ENCODE results near the gene MISFA. TPM values are rescaled to one million over a fixed set of nuclear protein-coding genes. Genes with fewer than 3 reads are reported as not detected.

Gene MISFA
- total and polyA plus RNA-seq, 2 of the 4 experiments (the other 2 are of a cell fraction): 0.38 TPM; not detected in 1

DNA sequence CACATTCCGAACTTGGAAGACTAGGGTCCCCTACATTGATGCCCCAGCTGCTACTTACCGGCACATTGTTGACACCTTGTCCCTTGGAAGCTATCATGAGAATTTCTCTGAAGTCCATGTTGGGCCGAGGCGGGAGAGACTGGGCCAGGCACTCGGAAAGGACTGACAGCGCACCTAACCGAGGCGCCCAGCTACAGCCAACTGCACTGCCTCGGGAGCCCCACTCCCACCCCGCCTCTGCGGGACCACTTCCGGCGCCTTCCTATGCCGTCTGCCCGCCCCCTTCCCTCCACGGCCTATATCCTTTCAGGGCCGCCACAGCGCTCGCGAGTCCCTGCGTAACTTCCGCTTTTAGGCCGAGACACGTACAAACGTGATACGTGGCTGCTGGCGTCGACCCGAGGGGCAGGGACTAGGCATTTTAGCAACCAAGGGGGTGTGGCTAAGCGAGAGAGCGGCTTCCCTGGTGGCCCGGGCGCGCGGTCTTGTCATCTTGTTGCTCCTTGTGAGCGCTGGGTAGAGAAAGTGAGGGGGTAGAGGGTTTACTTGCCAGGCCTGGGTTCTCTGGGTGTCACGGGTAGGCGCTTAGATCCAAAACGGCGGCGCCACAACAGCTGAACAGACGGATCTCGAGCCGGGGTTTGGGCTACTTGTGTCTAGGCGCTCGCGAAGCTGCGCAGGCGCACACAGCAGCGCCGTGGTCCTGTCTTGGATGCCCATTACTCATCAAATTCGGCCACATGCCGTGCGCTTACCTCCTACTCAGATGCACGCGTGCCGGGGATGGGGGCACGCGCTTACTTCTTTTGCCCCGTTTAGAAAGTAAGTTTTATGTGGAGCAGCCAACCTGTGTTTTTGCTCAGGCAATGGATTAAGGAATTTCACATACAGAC lies 34.8 kb downstream of the MISFA start, which contains the start of gene SPTY2D1 (continued):
- TF ChIP-seq SMC3 (IDR thresholded peaks at IDR 0.05; ENCODE audit: low read depth, low read length) (no peak), CHD1 (IDR thresholded peaks at IDR 0.05; ENCODE audit: low read depth, low read length) (no peak), MAZ (IDR thresholded peaks at IDR 0.05; ENCODE audit: borderline replicate concordance, low read depth, low read length) (peak; percentile 98)

DNA sequence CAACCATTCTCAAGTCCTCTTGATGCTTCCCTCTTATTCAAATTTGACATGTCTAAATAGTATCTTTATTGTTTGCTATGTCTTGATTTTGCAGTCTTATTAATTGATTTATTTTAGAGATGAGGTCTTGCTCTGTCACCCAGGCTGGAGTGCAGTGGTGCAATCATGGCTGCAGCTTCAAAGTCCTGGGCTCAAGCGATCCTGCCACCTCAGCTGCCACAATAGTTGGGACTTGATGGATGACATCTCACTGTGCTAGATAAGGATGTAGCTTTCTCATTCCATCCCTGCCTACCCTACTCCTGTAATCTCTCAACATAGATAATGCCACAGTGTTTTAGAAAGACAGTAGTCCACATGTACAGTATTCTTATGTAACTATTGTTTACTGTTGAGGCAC lies 42.1 kb downstream of the MISFA start:
- H3K27me3 ChIP-seq (ENCODE audit: control insufficient read depth, insufficient read depth, low read length): 0 out of 2 replicates have a peak, but pooled peaks cover 4% of the 10 kb centered on the region
- TF ChIP-seq RAD21 (IDR thresholded peaks at IDR 0.05; ENCODE audit: low read length) (no peak), MXI1 (IDR thresholded peaks at IDR 0.05; ENCODE audit: borderline replicate concordance, low read depth, low read length) (no peak), SMC3 (IDR thresholded peaks at IDR 0.05; ENCODE audit: low read depth, low read length) (no peak), BHLHE40 (IDR thresholded peaks at IDR 0.05; ENCODE audit: low read depth, low read length) (no peak), NFE2L2 (IDR thresholded peaks at IDR 0.05; ENCODE audit: low read depth, low read length) (no peak), CEBPB (IDR thresholded peaks at IDR 0.05; ENCODE audit: low read depth, low read length) (no peak), MAZ (IDR thresholded peaks at IDR 0.05; ENCODE audit: borderline replicate concordance, low read depth, low read length) (no peak), POLR2A (IDR thresholded peaks at IDR 0.05; ENCODE audit: low read depth, low read length) (no peak)
- TF ChIP-seq, protein P1, sequence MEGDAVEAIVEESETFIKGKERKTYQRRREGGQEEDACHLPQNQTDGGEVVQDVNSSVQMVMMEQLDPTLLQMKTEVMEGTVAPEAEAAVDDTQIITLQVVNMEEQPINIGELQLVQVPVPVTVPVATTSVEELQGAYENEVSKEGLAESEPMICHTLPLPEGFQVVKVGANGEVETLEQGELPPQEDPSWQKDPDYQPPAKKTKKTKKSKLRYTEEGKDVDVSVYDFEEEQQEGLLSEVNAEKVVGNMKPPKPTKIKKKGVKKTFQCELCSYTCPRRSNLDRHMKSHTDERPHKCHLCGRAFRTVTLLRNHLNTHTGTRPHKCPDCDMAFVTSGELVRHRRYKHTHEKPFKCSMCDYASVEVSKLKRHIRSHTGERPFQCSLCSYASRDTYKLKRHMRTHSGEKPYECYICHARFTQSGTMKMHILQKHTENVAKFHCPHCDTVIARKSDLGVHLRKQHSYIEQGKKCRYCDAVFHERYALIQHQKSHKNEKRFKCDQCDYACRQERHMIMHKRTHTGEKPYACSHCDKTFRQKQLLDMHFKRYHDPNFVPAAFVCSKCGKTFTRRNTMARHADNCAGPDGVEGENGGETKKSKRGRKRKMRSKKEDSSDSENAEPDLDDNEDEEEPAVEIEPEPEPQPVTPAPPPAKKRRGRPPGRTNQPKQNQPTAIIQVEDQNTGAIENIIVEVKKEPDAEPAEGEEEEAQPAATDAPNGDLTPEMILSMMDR (conservative IDR thresholded peaks at IDR 0.05; ENCODE audit: low read depth, low read length): no peak
- TF ChIP-seq, protein P2, sequence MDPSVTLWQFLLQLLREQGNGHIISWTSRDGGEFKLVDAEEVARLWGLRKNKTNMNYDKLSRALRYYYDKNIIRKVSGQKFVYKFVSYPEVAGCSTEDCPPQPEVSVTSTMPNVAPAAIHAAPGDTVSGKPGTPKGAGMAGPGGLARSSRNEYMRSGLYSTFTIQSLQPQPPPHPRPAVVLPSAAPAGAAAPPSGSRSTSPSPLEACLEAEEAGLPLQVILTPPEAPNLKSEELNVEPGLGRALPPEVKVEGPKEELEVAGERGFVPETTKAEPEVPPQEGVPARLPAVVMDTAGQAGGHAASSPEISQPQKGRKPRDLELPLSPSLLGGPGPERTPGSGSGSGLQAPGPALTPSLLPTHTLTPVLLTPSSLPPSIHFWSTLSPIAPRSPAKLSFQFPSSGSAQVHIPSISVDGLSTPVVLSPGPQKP (IDR thresholded peaks at IDR 0.05; ENCODE audit: borderline replicate concordance, low read depth, low read length): no peak
- TF ChIP-seq, protein P3, sequence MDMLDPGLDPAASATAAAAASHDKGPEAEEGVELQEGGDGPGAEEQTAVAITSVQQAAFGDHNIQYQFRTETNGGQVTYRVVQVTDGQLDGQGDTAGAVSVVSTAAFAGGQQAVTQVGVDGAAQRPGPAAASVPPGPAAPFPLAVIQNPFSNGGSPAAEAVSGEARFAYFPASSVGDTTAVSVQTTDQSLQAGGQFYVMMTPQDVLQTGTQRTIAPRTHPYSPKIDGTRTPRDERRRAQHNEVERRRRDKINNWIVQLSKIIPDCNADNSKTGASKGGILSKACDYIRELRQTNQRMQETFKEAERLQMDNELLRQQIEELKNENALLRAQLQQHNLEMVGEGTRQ (IDR thresholded peaks at IDR 0.05; ENCODE audit: low read depth, low read length): no peak

More for the DNA sequence above, 42.1 kb downstream of the MISFA start:
- dilution Hi-C loops (cut with HindIII; ENCODE audit: low sequenced_read_pairs, unreplicated experiment) (no loop called here), in situ Hi-C loops (cut with MboI; ENCODE audit: low sequenced_read_pairs) (no loop called here), intact Hi-C loops (cut with micrococcal nuclease) (no loop called here)
- Histone ChIP-seq H4K20me1 (ENCODE audit: insufficient read depth, low read length) (no peaks in the 10 kb centered on the region), H3K9me1 (ENCODE audit: insufficient read depth, low read length) (no peaks in the 10 kb centered on the region), H3K27ac (ENCODE audit: insufficient read depth, low read length) (no peak overlapping the region), H3K14ac (replicated peaks; ENCODE audit: low read depth, low read length) (no peak overlapping the region), H3K56ac (ENCODE audit: extremely low read depth, insufficient read depth, low read length) (no peak overlapping the region), H2BK20ac (ENCODE audit: low read depth, low read length) (no peak overlapping the region), H2BK120ac (ENCODE audit: low read depth, low read length) (no peak overlapping the region), H2BK15ac (ENCODE audit: low read depth, low read length) (no peak overlapping the region), H2BK5ac (ENCODE audit: low read depth, low read length, poor library complexity, severe bottlenecking) (no peak overlapping the region), H3K4ac (ENCODE audit: low read depth, low read length) (no peak overlapping the region), H3K79me1 (ENCODE audit: low read depth in 1 of 2, low read length in 2 of 2) (no peaks in the 10 kb centered on the region), H3K4me1 (ENCODE audit: control insufficient read depth, insufficient read depth, low read length) (no peaks in the 10 kb centered on the region), H2AFZ (replicated peaks; ENCODE audit: low read length, poor library complexity) (no peak overlapping the region), H3K18ac (ENCODE audit: low read depth, low read length) (no peak overlapping the region), H4K8ac (ENCODE audit: low read depth in 2 of 2, low read length in 2 of 2) (no peak overlapping the region), H2AK5ac (ENCODE audit: low read depth, low read length) (no peak overlapping the region), H3K36me3 (ENCODE audit: control insufficient read depth, insufficient read depth, low read length) (no peaks in the 10 kb centered on the region), H3K9ac (ENCODE audit: low read depth, low read length) (no peak overlapping the region), H3K4me3 (ENCODE audit: insufficient read depth, low read depth, low read length) (no peak overlapping the region), H3K4me2 (ENCODE audit: low read depth, low read length) (no peak overlapping the region), H4K5ac (ENCODE audit: low read depth, low read length) (no peak overlapping the region), H3K23ac (ENCODE audit: low read depth, low read length) (no peak overlapping the region), H4K91ac (ENCODE audit: insufficient read depth, low read depth, low read length) (no peak overlapping the region), H2AK9ac (replicated peaks; ENCODE audit: low read depth, low read length, poor library complexity) (no peak overlapping the region), H3K9me3 (ENCODE audit: control insufficient read depth, insufficient read depth, low read length) (no peaks in the 10 kb centered on the region)
- POLR2A ChIA-PET (ENCODE audit: unreplicated experiment): no interaction called here
- CTCF ChIA-PET: no interaction called here
- DNase-seq (no peak), ATAC-seq (ENCODE audit: low read depth) (no peak)
- no TSS peak for BruUV-seq (replicated peaks)
- no CpG with 5 or more reads among the region's 1 CpG for WGBS, 2 experiments (ENCODE audit: extremely low coverage in 2 of 2, insufficient read length in 1 of 2)
